ENCODE data around the gene CPVL. TPM values are rescaled to one million over a fixed set of nuclear protein-coding genes. Genes with fewer than 3 reads are reported as not detected.

Gene CPVL
- total RNA-seq, 1 experiment from 2014 or later = 62.7 TPM

DNA sequence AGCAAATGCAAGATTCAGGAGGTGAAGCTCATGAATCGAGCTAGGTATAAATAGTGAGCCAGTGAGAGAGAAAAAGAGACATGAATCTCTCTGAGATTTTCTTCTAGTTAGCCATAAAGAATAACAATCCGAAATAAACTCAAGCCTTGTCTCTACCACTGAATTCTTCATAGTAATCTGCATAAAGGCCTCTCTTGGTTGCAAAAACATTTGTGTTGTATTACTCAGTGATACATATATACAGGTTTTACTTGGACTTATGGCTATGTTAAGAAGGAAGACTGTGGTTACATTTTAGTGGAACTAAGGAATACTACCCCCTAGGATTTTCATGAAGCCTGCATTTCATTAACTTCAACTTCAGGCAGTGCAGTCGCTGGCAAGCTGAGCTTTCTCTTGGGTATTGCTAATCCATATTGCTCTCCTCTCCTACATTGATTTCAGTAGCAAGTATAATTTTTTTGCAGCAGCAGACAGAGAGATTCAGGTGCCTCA is 115.5 kb downstream of the CPVL start:
- TF ChIP-seq, protein P1, sequence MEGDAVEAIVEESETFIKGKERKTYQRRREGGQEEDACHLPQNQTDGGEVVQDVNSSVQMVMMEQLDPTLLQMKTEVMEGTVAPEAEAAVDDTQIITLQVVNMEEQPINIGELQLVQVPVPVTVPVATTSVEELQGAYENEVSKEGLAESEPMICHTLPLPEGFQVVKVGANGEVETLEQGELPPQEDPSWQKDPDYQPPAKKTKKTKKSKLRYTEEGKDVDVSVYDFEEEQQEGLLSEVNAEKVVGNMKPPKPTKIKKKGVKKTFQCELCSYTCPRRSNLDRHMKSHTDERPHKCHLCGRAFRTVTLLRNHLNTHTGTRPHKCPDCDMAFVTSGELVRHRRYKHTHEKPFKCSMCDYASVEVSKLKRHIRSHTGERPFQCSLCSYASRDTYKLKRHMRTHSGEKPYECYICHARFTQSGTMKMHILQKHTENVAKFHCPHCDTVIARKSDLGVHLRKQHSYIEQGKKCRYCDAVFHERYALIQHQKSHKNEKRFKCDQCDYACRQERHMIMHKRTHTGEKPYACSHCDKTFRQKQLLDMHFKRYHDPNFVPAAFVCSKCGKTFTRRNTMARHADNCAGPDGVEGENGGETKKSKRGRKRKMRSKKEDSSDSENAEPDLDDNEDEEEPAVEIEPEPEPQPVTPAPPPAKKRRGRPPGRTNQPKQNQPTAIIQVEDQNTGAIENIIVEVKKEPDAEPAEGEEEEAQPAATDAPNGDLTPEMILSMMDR (IDR thresholded peaks at IDR 0.05; ENCODE audit: unreplicated experiment) = no peak
- Mint-ChIP-seq H3K4me3 (ENCODE audit: low read depth, unreplicated experiment) (no peak overlapping the region), H3K27ac (ENCODE audit: unreplicated experiment) (no peak overlapping the region), H3K9me3 (ENCODE audit: low read depth, unreplicated experiment) (peaks cover 12% of the 10 kb centered on the region), H3K4me1 (ENCODE audit: low read depth, unreplicated experiment) (peaks cover 19% of the 10 kb centered on the region), H3K36me3 (ENCODE audit: insufficient read depth, unreplicated experiment) (no peaks in the 10 kb centered on the region), H3K27me3 (ENCODE audit: unreplicated experiment) (no peaks in the 10 kb centered on the region)
- intact Hi-C loops (cut with micrococcal nuclease; ENCODE audit: unreplicated experiment) = no loop called here
- no TSS peak for BruUV-seq (replicated peaks)
- DNase-seq = no peak
- CTCF ChIA-PET = no interaction called here

DNA sequence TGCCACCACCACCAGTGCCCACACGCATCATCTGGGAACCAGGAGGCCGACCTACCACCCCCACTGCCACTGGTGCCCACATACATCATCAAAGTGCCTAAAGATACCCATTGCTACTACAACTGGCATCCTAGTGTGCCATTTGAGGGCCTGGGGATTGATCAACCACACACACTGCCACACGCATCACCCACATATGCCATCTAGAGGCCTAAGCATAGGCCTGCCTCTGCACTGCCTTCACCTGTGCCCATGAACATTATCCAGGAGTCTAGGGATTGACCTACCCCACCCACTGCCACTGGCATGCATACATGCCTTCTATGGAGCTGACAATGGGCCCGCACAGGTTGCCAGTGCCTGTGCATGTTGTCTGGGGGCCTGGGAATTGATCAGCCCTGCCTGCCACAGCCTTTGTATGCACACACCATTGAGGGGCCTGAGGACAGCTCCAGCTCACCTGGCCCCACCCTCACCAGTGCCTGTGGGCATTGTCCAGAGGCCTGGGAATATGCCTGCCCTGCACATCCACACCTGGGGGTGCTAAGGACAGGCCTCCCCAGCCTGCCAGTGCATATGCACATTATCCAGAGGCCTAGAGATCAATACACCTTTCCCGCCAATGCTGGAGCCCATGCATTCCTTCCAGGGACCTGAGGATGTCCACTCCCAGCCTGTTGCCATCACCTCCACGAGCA is 123.9 kb downstream of the CPVL start:
- BruUV-seq (replicated peaks) = no TSS peak
- no peak for DNase-seq
- Mint-ChIP-seq H3K27ac (ENCODE audit: unreplicated experiment) (no peak overlapping the region), H3K4me3 (ENCODE audit: low read depth, unreplicated experiment) (no peak overlapping the region), H3K9me3 (ENCODE audit: low read depth, unreplicated experiment) (peaks cover 17% of the 10 kb centered on the region), H3K36me3 (ENCODE audit: insufficient read depth, unreplicated experiment) (no peaks in the 10 kb centered on the region), H3K4me1 (ENCODE audit: low read depth, unreplicated experiment) (no peaks in the 10 kb centered on the region), H3K27me3 (ENCODE audit: unreplicated experiment) (no peaks in the 10 kb centered on the region)
- TF ChIP-seq, protein P1 (IDR thresholded peaks at IDR 0.05; ENCODE audit: unreplicated experiment) = no peak
- CTCF ChIA-PET = interaction anchor here (0.7 kb wide), 1 partner anchor 73 kb away, joined by 3 read pairs; no protein-coding TSS in a partner anchor
- intact Hi-C loops (cut with micrococcal nuclease; ENCODE audit: unreplicated experiment) = no loop called here

DNA sequence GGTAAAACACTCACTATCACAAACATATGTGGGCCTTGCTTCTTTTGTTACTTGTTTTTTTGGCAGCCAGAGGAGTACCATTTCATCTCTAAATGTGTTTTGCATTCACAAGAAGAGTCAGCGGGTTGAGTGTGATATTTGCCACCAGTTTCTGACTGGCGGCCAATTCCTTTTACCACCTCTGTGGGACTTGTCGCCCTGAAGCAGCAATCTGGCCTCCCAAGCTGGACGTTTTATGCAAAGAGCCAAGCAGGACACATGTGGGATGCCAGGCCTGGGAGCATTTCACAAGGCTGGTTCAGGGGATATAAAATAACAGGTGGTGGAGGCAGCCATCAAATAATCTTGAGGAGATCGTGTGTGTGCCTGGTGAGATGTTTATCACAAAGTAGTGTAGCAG is 126.4 kb downstream of the CPVL start:
- no TSS peak for BruUV-seq (replicated peaks)
- no peaks in the 10 kb centered on the region for H3K36me3 Mint-ChIP-seq (ENCODE audit: insufficient read depth, unreplicated experiment)
- peaks cover 3% of the 10 kb centered on the region for H3K9me3 Mint-ChIP-seq (ENCODE audit: low read depth, unreplicated experiment)
- no peaks in the 10 kb centered on the region for H3K4me1 Mint-ChIP-seq (ENCODE audit: low read depth, unreplicated experiment)
- H3K4me3 Mint-ChIP-seq (ENCODE audit: low read depth, unreplicated experiment) = no peak overlapping the region
- no peak for DNase-seq
- no peak overlapping the region for H3K27ac Mint-ChIP-seq (ENCODE audit: unreplicated experiment)
- no peaks in the 10 kb centered on the region for H3K27me3 Mint-ChIP-seq (ENCODE audit: unreplicated experiment)
- intact Hi-C loops (cut with micrococcal nuclease; ENCODE audit: unreplicated experiment) = no loop called here
- CTCF ChIA-PET = no interaction called here
- TF ChIP-seq, protein P1 (IDR thresholded peaks at IDR 0.05; ENCODE audit: unreplicated experiment) = no peak

DNA sequence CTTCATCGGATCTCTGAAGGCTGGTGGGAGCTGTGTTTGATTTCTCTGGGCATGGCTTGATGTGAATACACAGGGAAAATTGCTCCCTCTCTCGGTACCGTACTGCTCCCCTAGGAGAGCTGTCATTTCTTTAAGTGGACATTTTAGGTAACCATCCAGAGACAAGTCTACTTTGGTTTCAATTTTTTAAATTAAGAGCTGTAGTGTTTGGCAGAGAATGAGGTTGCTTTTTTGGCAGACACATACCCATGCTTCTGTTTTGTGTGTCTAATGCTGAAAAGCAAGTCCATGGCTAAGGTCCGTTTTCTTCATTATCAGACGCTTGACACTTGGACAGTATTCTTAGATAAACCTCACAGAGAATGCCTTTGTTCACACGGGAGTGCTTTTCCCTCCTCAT is 127.0 kb downstream of the CPVL start:
- no peaks in the 10 kb centered on the region for H3K36me3 Mint-ChIP-seq (ENCODE audit: insufficient read depth, unreplicated experiment)
- no peak overlapping the region for H3K27ac Mint-ChIP-seq (ENCODE audit: unreplicated experiment)
- DNase-seq = no peak
- no peaks in the 10 kb centered on the region for H3K27me3 Mint-ChIP-seq (ENCODE audit: unreplicated experiment)
- TF ChIP-seq, protein P1 (IDR thresholded peaks at IDR 0.05; ENCODE audit: unreplicated experiment) = no peak
- CTCF ChIA-PET = no interaction called here
- no peak overlapping the region for H3K4me3 Mint-ChIP-seq (ENCODE audit: low read depth, unreplicated experiment)
- intact Hi-C loops (cut with micrococcal nuclease; ENCODE audit: unreplicated experiment) = no loop called here
- no peaks in the 10 kb centered on the region for H3K9me3 Mint-ChIP-seq (ENCODE audit: low read depth, unreplicated experiment)
- BruUV-seq (replicated peaks) = no TSS peak
- H3K4me1 Mint-ChIP-seq (ENCODE audit: low read depth, unreplicated experiment) = no peaks in the 10 kb centered on the region

Measured in Calu3 (cell line).